HL-60 (cell line): ENCODE measurements around the gene ASIC5.

Experiments used
- DNase-seq, 2 experiments: peaks; one replicate each; pipeline ENCODE4 v3.0.0-alpha.2; 2010 to 2020; ENCODE audit warnings: low read depth in 1 of 2, low spot score in 1 of 2
- H3K27ac ChIP-seq: fragments of 250-450 bp; sonication (Bioruptor Pico); replicated peaks from 2 replicates; pipeline ENCODE4 v1.5.1; 2020; ENCODE audit warnings: mild to moderate bottlenecking, moderate library complexity
- H3K27me3 ChIP-seq: fragments of 250-450 bp; sonication (Bioruptor Pico); 2 replicates; pipeline ENCODE4 v1.5.1; 2021; ENCODE audit warnings: mild to moderate bottlenecking, moderate library complexity; ENCODE audit not compliant: insufficient read depth, poor library complexity, severe bottlenecking
- H3K4me3 ChIP-seq: replicated peaks from 2 replicates; pipeline ENCODE4 v1.5.1; 2011; ENCODE audit warnings: mild to moderate bottlenecking, control low read depth, low read length; ENCODE audit not compliant: insufficient read depth
- GABPA ChIP-seq: IDR thresholded peaks from 2 replicates; pipeline ENCODE4 v1.6.1; 2012; ENCODE audit warnings: low read depth
- POLR2AphosphoS5 ChIP-seq: IDR thresholded peaks from 2 replicates; pipeline ENCODE4 v1.6.1; 2012; ENCODE audit warnings: low read depth
- SPI1 ChIP-seq: IDR thresholded peaks from 2 replicates; pipeline ENCODE4 v1.6.1; 2012; ENCODE audit warnings: low read depth, mild to moderate bottlenecking, borderline replicate concordance
- TF ChIP-seq, protein P1 (sequence below): IDR thresholded peaks from one replicate; pipeline ENCODE4 v1.5.1; 2011; ENCODE audit warnings: low read length, control low read depth, inconsistent platforms; ENCODE audit not compliant: insufficient read depth
- TF ChIP-seq, protein P2 (sequence below): IDR thresholded peaks from 2 replicates; pipeline ENCODE4 v1.6.1; 2012; ENCODE audit warnings: low read depth; ENCODE audit not compliant: insufficient replicate concordance

The ASIC5 gene

DNA sequence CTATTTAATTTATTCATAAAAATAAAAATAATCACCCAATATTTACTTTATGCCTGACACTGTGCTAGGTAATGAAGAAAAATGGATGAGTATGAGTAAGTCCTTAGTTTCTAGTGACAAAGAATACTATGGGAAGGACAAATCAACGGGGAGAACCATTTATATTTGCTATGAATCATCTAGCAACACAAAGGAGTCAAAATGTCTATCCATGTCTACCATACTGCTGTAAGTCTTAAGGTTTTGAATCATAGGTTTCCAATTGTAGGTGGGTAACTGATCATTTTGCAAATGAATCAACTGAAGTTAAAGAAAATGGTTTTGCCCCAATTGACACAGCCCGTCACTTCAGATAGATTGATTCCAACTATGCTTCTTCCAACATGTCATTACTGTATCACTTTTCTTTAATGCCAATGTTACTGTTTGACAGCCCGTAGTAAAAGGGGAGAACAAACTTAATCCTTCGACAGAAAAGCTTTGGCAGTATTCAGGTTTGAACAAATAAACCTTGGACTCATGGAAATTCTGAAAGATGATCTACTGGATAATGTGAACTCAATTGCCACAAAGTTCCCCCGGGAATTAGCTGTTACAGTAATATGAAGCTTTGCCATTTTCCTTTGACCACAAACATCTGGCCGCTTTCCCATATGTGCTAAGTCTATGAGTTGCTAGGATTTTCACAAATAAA lies 40.6 kb upstream of the ASIC5 start:
- no peaks in the 10 kb centered on the region for H3K27me3 ChIP-seq
- no peak for DNase-seq
- TF ChIP-seq GABPA (no peak), POLR2AphosphoS5 (no peak), SPI1 (no peak)
- TF ChIP-seq, protein P1, sequence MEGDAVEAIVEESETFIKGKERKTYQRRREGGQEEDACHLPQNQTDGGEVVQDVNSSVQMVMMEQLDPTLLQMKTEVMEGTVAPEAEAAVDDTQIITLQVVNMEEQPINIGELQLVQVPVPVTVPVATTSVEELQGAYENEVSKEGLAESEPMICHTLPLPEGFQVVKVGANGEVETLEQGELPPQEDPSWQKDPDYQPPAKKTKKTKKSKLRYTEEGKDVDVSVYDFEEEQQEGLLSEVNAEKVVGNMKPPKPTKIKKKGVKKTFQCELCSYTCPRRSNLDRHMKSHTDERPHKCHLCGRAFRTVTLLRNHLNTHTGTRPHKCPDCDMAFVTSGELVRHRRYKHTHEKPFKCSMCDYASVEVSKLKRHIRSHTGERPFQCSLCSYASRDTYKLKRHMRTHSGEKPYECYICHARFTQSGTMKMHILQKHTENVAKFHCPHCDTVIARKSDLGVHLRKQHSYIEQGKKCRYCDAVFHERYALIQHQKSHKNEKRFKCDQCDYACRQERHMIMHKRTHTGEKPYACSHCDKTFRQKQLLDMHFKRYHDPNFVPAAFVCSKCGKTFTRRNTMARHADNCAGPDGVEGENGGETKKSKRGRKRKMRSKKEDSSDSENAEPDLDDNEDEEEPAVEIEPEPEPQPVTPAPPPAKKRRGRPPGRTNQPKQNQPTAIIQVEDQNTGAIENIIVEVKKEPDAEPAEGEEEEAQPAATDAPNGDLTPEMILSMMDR = no peak
- TF ChIP-seq, protein P2, sequence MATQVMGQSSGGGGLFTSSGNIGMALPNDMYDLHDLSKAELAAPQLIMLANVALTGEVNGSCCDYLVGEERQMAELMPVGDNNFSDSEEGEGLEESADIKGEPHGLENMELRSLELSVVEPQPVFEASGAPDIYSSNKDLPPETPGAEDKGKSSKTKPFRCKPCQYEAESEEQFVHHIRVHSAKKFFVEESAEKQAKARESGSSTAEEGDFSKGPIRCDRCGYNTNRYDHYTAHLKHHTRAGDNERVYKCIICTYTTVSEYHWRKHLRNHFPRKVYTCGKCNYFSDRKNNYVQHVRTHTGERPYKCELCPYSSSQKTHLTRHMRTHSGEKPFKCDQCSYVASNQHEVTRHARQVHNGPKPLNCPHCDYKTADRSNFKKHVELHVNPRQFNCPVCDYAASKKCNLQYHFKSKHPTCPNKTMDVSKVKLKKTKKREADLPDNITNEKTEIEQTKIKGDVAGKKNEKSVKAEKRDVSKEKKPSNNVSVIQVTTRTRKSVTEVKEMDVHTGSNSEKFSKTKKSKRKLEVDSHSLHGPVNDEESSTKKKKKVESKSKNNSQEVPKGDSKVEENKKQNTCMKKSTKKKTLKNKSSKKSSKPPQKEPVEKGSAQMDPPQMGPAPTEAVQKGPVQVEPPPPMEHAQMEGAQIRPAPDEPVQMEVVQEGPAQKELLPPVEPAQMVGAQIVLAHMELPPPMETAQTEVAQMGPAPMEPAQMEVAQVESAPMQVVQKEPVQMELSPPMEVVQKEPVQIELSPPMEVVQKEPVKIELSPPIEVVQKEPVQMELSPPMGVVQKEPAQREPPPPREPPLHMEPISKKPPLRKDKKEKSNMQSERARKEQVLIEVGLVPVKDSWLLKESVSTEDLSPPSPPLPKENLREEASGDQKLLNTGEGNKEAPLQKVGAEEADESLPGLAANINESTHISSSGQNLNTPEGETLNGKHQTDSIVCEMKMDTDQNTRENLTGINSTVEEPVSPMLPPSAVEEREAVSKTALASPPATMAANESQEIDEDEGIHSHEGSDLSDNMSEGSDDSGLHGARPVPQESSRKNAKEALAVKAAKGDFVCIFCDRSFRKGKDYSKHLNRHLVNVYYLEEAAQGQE = no peak
- no peak overlapping the region for H3K4me3 ChIP-seq
- H3K27ac ChIP-seq = no peak overlapping the region

DNA sequence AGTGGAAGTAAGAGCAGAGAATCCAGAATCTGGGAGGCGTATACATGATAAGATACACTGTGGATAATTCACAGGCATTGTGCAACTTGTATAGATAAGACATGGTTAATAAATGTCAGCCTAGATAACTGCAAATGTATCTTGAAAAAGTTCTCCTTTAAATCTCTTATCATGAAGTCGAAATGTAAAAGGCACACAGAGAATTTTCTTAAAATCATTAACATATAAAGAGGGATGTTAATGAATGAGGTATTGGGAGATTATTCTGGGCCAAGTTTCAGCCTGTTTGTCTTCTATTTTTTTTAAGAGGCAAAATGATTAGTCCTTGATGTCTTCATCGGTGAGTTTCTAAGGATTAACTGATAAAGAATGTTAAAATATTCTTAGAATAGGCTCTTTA lies 38.3 kb upstream of the ASIC5 start:
- Histone ChIP-seq H3K27ac (no peak overlapping the region), H3K4me3 (no peak overlapping the region), H3K27me3 (no peaks in the 10 kb centered on the region)
- TF ChIP-seq GABPA (no peak), SPI1 (no peak)
- TF ChIP-seq, protein P1 = no peak
- DNase-seq = no peak

DNA sequence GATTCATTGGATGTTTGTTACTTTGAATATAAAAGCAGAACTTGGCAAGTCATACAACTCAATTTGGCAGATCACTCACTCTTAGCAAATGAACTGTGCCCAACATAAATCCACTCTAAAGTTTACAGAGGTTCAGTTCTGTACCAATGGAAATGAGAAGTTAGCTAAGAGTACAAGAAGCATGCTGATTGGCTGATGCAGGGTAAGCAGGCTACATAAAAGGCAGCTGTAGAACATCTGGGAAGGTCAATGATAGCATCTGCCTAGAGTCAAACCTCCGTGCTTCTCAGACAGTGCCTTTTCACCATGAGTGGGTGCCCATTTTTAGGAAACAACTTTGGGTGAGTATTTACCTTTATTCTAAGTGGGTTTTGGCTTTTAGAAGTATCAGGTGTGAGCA lies 37.4 kb upstream of the ASIC5 start, which contains the start of gene TDO2:
TSS of gene TDO2 (plus strand) at position 244 of the 400 bp plus-strand sequence. CDS start at position 307, 63 bp downstream.
- Histone ChIP-seq H3K27me3 (no peaks in the 10 kb centered on the region), H3K27ac (no peak within 1 kb of the TSS), H3K4me3 (no peak within 1 kb of the TSS)
- TF ChIP-seq, protein P2 = no peak
- TF ChIP-seq SPI1 (no peak), POLR2AphosphoS5 (no peak), GABPA (no peak)
- TF ChIP-seq, protein P1 = no peak
- DNase-seq = no peak

DNA sequence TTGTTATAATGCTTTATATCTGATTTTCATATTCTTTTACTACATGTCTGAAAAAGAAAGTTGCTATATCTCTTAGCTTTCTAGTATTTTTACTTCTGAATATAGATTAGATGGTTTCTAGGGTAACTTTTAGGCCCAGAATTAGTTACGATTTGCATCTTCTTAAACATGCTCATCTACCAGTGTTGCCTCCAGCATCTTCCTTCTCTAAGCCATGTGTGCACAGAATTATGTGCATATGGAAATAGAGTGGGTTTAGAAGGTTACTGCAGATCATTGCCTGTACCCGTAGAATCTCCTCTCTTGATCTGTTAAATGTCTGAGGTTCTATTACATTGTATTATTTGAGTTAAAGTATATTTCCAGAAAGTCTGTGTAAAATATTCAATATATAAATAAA lies 34.9 kb upstream of the ASIC5 start:
- no peak for DNase-seq
- TF ChIP-seq SPI1 = no peak
- no peak for TF ChIP-seq POLR2AphosphoS5
- TF ChIP-seq, protein P1 = no peak
- TF ChIP-seq GABPA = no peak
- TF ChIP-seq, protein P2 = no peak
- Histone ChIP-seq H3K27me3 (no peaks in the 10 kb centered on the region), H3K27ac (no peak overlapping the region), H3K4me3 (no peak overlapping the region)
